Neural progenitor cell (in vitro differentiated cells): ENCODE measurements around the gene ECT2L.

ENCODE experiments used
- EZH2 ChIP-seq: fragments of 200-600 bp; sonication (generic); IDR thresholded peaks from 2 replicates; pipeline ENCODE4 v1.6.1; 2017; ENCODE audit warnings: antibody characterized with exemption, mild to moderate bottlenecking, moderate library complexity
- EZH2phosphoT487 ChIP-seq: fragments of 200-600 bp; sonication (generic); IDR thresholded peaks from 2 replicates; pipeline ENCODE4 v1.6.1; 2017; ENCODE audit warnings: antibody characterized with exemption
- TF ChIP-seq, protein P1 (sequence below): fragments of 200-600 bp; sonication (generic); IDR thresholded peaks from 2 replicates; pipeline ENCODE4 v1.5.1; 2017; ENCODE audit warnings: antibody characterized with exemption, mild to moderate bottlenecking

DNA sequence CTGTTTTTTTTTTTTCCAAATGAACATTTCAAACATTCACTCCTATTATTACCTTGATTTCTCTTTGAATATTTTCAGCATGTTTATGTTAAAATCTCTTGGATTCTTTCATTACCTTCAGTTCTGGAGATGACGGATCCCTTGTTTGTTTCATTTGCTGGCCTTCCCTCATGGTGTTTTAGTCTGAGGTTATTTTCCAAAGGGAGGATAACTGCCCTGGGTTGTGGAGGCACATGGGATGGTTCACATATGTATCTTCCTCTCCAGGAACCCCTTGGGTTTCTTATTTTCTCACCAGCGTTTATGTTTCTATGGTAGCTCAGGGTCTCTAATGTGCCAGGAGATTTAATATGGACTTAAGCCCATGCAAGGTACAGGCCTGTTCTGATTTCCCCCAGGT lies 36.3 kb downstream of the ECT2L start:
- TF ChIP-seq, protein P1, sequence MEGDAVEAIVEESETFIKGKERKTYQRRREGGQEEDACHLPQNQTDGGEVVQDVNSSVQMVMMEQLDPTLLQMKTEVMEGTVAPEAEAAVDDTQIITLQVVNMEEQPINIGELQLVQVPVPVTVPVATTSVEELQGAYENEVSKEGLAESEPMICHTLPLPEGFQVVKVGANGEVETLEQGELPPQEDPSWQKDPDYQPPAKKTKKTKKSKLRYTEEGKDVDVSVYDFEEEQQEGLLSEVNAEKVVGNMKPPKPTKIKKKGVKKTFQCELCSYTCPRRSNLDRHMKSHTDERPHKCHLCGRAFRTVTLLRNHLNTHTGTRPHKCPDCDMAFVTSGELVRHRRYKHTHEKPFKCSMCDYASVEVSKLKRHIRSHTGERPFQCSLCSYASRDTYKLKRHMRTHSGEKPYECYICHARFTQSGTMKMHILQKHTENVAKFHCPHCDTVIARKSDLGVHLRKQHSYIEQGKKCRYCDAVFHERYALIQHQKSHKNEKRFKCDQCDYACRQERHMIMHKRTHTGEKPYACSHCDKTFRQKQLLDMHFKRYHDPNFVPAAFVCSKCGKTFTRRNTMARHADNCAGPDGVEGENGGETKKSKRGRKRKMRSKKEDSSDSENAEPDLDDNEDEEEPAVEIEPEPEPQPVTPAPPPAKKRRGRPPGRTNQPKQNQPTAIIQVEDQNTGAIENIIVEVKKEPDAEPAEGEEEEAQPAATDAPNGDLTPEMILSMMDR = no peak
- TF ChIP-seq EZH2phosphoT487 = no peak
- TF ChIP-seq EZH2 = no peak
